Measurements from ENCODE around the gene DYNAP.

DYNAP gene

DNA sequence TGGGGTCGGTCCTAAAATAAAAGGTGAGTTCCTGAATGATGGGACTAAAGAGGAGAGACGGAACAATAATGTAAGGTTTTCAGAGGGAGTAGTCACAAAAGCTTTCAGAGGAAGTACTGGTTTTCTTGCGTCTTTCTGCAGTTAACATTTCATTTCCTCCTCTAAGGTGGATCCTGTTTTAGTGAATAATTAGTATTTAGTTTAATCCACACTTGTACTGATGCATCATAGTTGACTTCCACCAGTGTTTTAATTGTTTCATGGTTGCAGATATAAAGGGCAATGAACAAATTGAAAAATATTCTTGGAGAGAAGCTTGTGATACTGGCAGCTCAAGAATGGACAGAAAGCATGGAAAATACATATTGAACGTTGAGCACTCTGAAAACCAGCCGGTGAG lies at the start of gene DYNAP:
TSS of gene DYNAP (plus strand) at position 301 of the 400 bp plus-strand sequence. CDS start at position 339, 38 bp downstream.
- DNase-seq (ENCODE audit: extremely low read depth in 1 of 2, low read depth in 1 of 2): no peak

GRCh38 chr18:54551590-54551989 lies 39.5 kb upstream of the DYNAP start:
- no peak for DNase-seq (ENCODE audit: extremely low read depth in 1 of 2, low read depth in 1 of 2)

GRCh38 chr18:54555286-54555685 lies 35.8 kb upstream of the DYNAP start:
- DNase-seq (ENCODE audit: extremely low read depth in 1 of 2, low read depth in 1 of 2): no peak

DNA sequence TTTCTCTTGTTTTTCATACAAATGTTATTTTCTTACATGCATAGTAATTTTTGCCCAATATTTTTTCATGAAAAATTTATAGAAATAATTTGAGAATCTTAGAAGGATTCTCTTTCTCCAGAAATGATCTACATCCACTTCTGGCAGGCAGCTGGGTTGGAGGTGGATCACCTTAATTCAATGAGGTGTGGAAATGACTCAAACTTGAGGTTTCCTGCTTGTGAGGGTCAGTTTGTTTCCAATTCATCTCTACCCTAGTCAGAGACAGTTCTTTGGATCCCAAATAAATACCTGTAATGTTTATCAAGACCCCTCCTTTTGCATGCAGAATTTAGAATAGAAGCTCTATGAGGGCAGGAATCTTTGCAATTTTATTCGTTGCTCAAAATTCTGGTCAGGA lies 35.0 kb upstream of the DYNAP start:
- no peak for DNase-seq (ENCODE audit: extremely low read depth in 1 of 2, low read depth in 1 of 2)

DNA sequence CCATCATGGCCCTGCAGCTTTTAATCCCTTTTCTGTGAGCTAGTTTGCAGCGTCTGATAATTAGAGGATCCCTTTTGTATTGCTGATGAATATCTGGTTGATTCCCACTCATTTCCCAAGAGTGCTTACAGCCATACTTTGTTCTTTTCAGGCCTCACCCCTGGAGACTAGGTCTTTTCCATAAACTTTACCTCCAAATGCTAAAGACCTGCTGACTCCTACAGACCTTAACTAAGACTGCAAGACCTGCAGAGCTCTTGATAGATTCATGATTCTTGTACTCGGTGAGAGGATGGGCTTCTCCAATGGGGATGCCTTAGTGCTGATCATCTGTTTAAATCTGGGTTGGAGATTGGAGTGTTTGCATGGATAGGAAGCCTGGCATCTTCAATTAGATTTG lies 33.1 kb upstream of the DYNAP start:
- DNase-seq (ENCODE audit: extremely low read depth in 1 of 2, low read depth in 1 of 2): no peak

GRCh38 chr18:54558609-54559585 lies 32.1 kb upstream of the DYNAP start:
- DNase-seq (ENCODE audit: extremely low read depth in 1 of 2, low read depth in 1 of 2): no peak

DNA sequence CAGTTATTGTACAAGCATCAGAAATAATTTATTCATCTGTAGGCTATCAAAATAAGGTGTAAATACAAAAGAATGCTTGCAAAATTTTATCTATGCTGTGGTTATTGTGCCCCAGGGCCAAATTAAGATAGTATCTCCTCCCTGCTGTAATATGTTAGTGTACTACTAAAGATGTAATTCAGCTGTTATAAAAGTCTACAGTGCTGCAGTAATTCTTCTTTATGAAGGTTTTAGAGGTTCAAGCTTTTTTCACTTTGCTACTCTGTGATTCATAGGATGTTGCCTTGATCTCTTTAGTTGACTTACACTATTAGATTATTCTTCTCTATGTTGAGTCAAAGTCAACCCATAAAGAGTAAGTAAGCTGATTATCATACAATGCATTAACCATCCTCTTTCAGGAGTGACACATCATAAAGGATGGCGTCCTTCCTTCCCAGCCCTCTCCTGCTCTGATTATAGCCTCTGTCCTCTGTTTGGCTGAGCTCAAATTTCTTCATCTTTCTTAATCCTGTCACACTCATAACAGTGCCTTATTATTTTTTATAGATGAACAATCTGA lies 29.3 kb upstream of the DYNAP start:
- no peak for DNase-seq (ENCODE audit: extremely low read depth in 1 of 2, low read depth in 1 of 2)

DNA sequence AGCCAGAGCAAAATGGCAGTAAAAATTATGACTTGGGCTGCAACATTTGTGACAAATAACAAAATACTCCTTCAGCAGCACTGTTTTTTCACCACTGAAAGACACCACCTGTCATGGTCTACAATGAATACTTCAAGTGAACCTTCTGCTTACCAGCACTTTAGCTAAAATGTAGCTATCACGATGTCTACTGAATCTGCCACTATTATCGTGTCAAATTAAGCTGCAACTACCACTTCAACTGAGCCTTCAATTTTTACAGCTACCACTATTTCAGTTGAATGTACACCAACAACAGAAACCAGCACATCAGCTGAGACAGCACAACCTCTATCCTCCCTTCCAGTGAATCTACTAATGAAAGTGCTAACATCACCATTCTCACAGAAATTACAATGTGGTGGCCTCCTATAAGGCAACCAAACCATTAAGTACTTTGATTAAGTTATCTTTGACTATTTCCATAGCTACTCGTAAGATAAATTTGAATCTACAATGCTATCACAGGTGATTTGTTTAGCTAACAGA lies 10.8 kb upstream of the DYNAP start:
- DNase-seq (ENCODE audit: extremely low read depth in 1 of 2, low read depth in 1 of 2): no peak

DNA sequence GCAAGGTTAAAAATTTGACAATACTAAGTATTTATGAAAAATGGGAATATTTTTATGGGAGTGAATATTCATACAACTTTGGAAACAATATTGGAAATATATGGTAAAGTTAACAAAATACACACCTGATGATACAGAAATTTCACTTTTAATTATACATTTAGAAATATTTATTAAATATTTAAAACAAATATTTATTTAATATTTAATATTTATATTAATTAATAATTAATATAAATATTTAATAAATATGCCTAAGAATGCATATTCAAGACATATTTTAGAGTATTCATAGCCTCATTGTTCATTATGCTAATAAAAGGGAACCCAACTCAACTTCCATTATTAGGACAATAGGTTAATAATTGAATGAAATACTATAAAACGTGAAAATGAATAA lies 7.0 kb upstream of the DYNAP start:
- no peak for DNase-seq (ENCODE audit: extremely low read depth in 1 of 2, low read depth in 1 of 2)

GRCh38 chr18:54585743-54586142 lies 5.3 kb upstream of the DYNAP start:
- no peak for DNase-seq (ENCODE audit: extremely low read depth in 1 of 2, low read depth in 1 of 2)

GRCh38 chr18:54604211-54604610 lies 13.2 kb downstream of the DYNAP start:
- DNase-seq (ENCODE audit: extremely low read depth in 1 of 2, low read depth in 1 of 2): no peak

- DNase-seq (ENCODE audit: extremely low read depth in 1 of 2, low read depth in 1 of 2): no peak
Observed at GRCh38 chr18:54606835-54607212, 15.8 kb downstream of the DYNAP start.

DNA sequence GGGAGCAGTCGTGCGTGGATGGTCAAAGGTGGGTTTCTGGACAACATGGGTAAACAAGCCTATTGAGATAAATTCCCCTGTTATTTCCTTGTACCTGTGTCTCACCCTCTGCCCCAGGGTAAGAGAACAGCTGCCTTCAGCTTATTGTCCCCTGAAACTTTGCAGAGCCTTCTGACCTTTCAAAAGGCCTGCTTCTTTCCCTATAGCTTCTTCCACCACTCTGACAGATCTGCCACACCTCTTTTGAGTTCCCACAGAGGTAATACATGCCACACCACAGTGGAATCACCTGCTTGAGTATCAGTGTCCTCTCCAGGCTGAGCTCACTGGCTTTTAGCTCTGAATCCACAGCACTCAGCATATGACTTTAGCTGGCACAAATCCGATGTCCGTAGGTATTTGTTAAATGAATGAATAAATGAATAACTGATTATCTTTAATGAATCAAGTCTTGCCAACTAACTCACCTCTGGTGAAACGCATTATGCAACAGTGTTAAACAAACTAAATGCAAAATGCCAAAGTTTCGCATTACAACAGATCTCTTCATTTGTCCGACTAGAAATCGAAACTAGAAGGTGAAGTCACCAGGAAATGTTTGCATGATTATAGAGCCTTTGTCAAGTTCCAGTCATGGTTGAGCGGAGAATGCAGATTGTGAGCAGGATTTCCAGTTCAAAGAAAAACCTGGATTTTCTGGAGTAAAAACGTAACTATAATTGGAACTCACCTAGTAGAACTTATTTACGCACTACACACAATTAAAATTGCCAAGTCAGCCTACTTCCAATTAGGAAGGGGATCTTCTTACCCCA lies 16.4 kb downstream of the DYNAP start:
- no peak for DNase-seq (ENCODE audit: extremely low read depth in 1 of 2, low read depth in 1 of 2)

- no peak for DNase-seq (ENCODE audit: extremely low read depth in 1 of 2, low read depth in 1 of 2)
Observed at GRCh38 chr18:54608028-54608642, 17.1 kb downstream of the DYNAP start.

- no peak for DNase-seq (ENCODE audit: extremely low read depth in 1 of 2, low read depth in 1 of 2)
Observed at GRCh38 chr18:54611816-54612215, 20.8 kb downstream of the DYNAP start.

GRCh38 chr18:54612237-54612636 lies 21.2 kb downstream of the DYNAP start:
- no peak for DNase-seq (ENCODE audit: extremely low read depth in 1 of 2, low read depth in 1 of 2)

- DNase-seq (ENCODE audit: extremely low read depth in 1 of 2, low read depth in 1 of 2): no peak
Observed at GRCh38 chr18:54613174-54613573, 22.1 kb downstream of the DYNAP start.

DNA sequence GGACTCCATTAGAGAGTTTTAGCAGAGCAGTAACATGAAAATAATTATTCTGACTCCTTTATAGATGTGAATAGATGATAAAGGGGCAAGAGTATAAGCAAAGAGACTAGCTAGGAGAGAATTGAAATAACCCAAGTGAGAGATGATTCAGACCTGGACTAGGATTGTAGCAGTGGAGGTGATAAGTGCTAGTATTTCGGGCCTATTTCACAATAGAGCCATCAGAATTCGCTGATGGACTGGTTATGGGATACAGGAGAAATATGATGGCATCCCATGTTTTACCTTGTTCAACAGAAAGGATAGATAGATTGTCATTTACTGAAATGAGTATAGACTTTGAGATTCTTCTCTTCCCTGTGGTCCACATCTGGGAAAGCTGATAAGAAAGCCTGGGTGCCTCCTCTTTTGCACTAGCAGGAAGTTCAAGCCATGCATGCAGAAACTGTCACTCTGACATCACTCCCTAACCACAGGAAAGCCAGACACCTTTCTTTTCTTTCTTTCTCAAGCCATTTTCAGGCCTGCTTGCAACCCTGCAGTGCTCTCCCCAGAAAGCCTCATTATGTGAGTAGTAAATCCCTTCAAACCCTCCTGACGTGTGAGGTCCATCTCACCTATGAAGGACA lies 25.3 kb downstream of the DYNAP start:
- DNase-seq (ENCODE audit: extremely low read depth in 1 of 2, low read depth in 1 of 2): no peak

DNA sequence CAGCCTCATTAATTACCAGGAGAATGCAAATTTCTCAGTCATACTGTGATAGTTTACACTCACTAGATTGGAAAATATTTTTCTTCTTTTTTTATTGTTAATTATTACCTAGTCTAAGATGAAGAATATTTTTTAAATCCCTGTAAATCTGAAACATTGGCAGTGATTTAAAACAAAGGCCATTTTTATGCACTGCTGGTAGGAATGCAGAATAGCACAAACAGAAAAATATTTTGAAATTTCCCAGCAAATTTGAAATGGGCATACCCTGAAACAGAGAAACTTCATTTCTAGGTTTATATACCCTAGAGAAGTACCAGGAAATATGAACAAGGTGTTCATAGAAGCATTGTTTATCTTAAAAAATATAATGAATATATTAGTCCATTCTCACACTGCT lies 31.0 kb downstream of the DYNAP start:
- no peak for DNase-seq (ENCODE audit: extremely low read depth in 1 of 2, low read depth in 1 of 2)

GRCh38 chr18:54626779-54627178 lies 35.7 kb downstream of the DYNAP start:
- DNase-seq (ENCODE audit: extremely low read depth in 1 of 2, low read depth in 1 of 2): no peak
